Heart left ventricle (tissue), 13 donors: ENCODE measurements around the gene GAR1.

Experiments
- CTCF ChIP-seq, 12 donors: fragments of 200-600 bp; sonication (generic) in 4 of 12; IDR thresholded peaks; one replicate each; pipeline versions ENCODE4 v1.5.0 to v1.8.0; 2018 to 2022; ENCODE audit warnings: antibody characterized with exemption in 12 of 12, mild to moderate bottlenecking in 5 of 12
- POLR2A ChIP-seq, 2 donors: fragments of 450-650 bp; IDR thresholded peaks; one replicate each; pipeline ENCODE4 v1.6.1; 2017; ENCODE audit warnings: antibody characterized with exemption in 2 of 2, mild to moderate bottlenecking in 2 of 2, moderate library complexity in 2 of 2
- donor health status: ischemic (EF 13 %, LVEDD 7.1; RV severe dilation, severe dysfunction).
- donor health status: DM: no; HTN: yes; CAD: no.
- donor health status: DM: no; HTN: no; CAD: no.
- donor health status: ischemic (EF 25% LVEDD 6.9; RV normal size, moderate dysfunction).
- donor health status: ischemic (EF 25% LVEDD 5.7; RV mildly dilated, moderate dysfunction).
- donor health status: ischemic (EF 35%, LVEDD 5.7; RV mildly dilated, moderate dysfunction).
- donor health status: nonischemic (EF 11% LVEDD 7.7; RV severe dilation, severe dysfunction).
- donor health status: DM: yes; HTN: yes; CAD: no.
- donor health status: PGD.
- donor health status: ischemic (EF 29% LVEDD 5.4; RV normal size, mild dysfunction).
- donor health status: nonischemic (EF 23%, LVEDD 6.1; RV moderate dilation, normal function).

GRCh38 chr4:109809655-109810054, 5.9 kb upstream of the GAR1 start:
- no peak for TF ChIP-seq CTCF (IDR thresholded peaks at IDR 0.05)
- TF ChIP-seq POLR2A (IDR thresholded peaks at IDR 0.05): no peak
